HG03342 (cell line): ENCODE data around the gene PTPN6.
A peak's percentile ranks its signal among the peaks of the same experiment; 100 is the strongest.
"Not testable (repeated sequence)": the region's sequence is repeated elsewhere in the genome, so short reads cannot be mapped to it uniquely, and the experiment has no call there.

Experiments used
- ATAC-seq: cut with Tn5 transposase; IDR thresholded peaks from one replicate; pipeline ENCODE4 v1.9.1; 2021; ENCODE audit warnings: mild to moderate bottlenecking, moderate library complexity; ENCODE audit not compliant: unreplicated experiment

PTPN6 gene

GRCh38 chr12:6950811-6951540 lies at the start of gene PTPN6:
PTPN6 (plus strand) TSS chr12:6951356; CDS start chr12:6951513, 157 bp downstream.
- no peak for ATAC-seq

GRCh38 chr12:6902448-6902847 lies 48.7 kb upstream of the PTPN6 start:
- ATAC-seq: no peak

DNA sequence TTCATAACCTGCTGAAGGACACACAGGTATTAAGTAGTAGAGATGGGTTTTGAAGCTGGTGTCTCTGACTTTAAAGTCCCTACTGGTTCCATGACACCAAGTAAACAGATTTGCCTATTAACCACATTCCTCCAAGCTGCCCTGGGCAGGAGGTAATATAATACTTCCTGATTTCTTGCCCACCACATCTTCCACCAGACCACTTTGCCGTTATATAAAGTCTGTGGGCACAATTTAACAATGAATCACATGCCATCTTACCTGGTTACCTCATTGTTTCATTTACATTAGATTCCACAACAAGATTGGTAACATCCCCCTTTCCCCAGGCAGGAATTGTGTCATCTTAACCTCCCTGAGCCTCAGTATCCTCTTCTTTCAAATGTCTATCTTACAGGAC lies 47.4 kb upstream of the PTPN6 start:
- ATAC-seq: no peak

DNA sequence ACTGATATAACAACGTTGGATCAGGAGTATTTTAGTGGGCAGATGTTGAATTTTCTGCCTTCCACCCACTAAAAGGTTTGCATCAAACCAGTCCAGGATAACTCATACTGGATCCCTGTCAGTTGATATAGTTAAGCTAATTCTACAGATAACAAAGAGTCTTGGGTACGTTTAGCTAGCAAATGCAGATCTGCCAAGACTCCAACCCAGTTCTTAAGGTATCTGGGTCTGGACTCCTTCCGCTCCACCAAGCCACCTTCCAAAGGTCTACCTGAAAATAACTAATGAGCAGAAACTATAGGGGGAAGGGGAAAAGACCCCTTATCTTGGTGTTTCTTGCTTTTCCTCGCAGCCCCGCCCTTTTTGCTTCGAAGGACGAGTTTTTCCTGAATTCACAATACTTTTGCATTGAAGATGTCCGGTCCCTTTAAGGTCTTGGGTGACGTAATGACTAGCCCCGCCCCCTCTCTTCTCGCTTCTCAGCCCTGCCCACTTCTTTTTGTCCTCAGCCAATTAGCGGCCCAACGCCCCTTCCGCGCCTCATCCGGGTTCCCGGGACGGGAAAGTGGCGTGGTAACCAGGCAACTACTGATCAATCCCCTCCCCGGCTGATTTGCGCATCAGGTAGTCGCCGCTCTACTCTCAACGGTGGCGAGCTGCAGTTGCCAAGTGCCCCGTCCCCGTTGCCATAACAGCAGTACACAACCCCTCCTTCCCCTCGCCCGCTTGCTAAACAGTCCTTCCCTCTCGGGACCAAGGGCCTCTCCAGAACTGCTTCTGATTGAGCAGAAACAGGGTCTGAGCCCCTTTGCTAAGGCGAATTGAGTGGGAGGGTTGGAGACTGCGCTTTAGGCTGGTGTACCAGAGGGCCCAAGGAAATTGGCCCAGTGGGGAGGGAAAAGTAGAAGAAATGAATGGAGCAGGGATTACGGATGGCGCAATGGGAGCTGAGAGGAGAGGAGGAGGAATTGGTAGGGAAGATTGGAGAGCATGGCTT lies 46.6 kb upstream of the PTPN6 start, which contains the start of gene LRRC23:
LRRC23 (plus strand) TSS at position 543 of the 997 bp plus-strand sequence. CDS start 812 bp downstream, outside the sequence.
- peak; percentile 89 for ATAC-seq

GRCh38 chr12:6905414-6906040 lies 45.6 kb upstream of the PTPN6 start:
- no peak for ATAC-seq

GRCh38 chr12:6908141-6908540 lies 43.0 kb upstream of the PTPN6 start:
- not testable (repeated sequence) for ATAC-seq

GRCh38 chr12:6909421-6910145 lies 41.6 kb upstream of the PTPN6 start:
- ATAC-seq: no peak

- ATAC-seq: no peak
Measured at GRCh38 chr12:6912164-6912935, 38.8 kb upstream of the PTPN6 start.

DNA sequence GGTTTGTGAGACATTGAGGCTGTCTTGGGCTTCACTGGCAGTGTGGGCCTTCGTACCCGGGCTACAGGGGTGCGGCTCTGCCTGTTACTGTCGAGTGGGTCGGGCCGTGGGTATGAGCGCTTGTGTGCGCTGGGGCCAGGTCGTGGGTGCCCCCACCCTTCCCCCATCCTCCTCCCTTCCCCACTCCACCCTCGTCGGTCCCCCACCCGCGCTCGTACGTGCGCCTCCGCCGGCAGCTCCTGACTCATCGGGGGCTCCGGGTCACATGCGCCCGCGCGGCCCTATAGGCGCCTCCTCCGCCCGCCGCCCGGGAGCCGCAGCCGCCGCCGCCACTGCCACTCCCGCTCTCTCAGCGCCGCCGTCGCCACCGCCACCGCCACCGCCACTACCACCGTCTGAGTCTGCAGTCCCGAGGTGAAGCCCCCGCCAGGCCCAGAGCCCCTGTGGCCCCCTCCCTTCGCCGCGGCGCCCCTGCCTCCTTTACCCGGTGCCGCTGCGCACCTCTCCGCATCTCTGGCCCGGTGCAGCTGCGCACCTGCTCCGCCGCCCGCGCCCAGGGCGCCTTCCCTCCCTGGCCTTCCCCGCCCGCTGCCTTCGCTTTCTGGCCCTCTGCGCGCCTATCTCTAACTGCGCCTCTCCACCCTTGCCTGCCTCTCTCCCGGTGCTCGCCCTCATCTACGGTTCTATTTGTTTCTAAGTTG lies 36.8 kb upstream of the PTPN6 start, which contains the start of gene ENO2:
ENO2 (plus strand) TSS at position 335 of the 701 bp plus-strand sequence. CDS start 1,253 bp downstream, outside the sequence.
- no peak for ATAC-seq

- no peak for ATAC-seq
Measured at GRCh38 chr12:6914947-6915788, 36.0 kb upstream of the PTPN6 start.

DNA sequence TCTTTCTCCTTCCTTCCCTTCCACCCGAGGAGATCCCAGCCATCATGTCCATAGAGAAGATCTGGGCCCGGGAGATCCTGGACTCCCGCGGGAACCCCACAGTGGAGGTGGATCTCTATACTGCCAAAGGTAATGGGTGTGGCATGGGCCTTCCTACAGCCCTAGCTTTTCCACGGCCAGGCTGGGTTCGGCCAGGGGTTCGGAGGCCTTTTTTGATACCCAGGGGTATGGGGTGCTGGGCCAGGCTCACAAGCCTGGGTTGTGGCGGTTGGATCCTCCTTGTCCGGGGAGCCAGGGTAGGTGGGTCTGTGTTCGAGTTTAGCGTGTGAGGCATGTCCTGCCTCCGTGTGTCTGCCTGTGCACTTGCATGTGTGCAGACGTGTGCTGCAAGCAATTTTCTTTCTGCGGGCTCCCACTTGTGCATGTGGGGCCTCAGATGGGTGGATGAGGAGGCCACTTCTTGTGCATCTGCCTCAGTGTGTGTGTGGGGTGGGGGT lies 35.3 kb upstream of the PTPN6 start:
- no peak for ATAC-seq

- ATAC-seq: no peak
Measured at GRCh38 chr12:6916426-6917200, 34.5 kb upstream of the PTPN6 start.

GRCh38 chr12:6917491-6918231 lies 33.5 kb upstream of the PTPN6 start:
- ATAC-seq: no peak

GRCh38 chr12:6919588-6919987 lies 31.6 kb upstream of the PTPN6 start:
- ATAC-seq: no peak

GRCh38 chr12:6921539-6921938 lies 29.6 kb upstream of the PTPN6 start:
- ATAC-seq: no peak
